Measurements from ENCODE around the gene E2F6. TPM values are rescaled to one million over a fixed set of nuclear protein-coding genes. Genes with fewer than 3 reads are reported as not detected.
A peak's percentile ranks its signal among the peaks of the same experiment; 100 is the strongest.

E2F6 gene
- total and polyA plus RNA-seq, 2 of the 13 experiments (the other 11 are each of a cell fraction or from before 2014, with no cell fraction given), result 27.3 to 36.0 TPM

DNA sequence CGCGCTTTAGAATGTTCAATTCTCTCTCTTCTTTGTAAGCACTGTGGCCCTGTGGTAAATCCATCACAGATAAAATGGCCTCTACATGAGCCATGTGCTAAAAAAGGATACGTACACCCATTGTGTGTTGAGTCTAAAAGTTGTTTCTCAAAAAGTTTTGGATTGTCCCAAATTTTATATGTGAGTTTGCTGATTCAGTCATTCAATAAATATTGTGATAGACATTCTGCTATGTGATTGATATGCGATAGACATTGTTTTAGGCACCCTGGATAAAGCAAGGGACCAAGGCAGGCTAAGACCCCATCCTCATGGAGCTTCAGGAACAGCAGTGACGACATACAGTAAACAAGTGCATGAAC is 53.5 kb downstream of the E2F6 start (continued):
- no peak for TF ChIP-seq ZNF468 (CRISPR knock-in tag; IDR thresholded peaks at IDR 0.05)

- 46% methylated on average over 11 of the region's 11 CpGs for WGBS (ENCODE audit: low lambda C conversion rate)
- in situ Hi-C loops (cut with HindIII; ENCODE audit: extremely low pct_ligation_motif_present, low pct_unique_long_range_greater_than_20kb), result loop anchor here (5.0 kb wide), 1 partner anchor 70 kb away; the partner anchor contains the start of gene ROCK2
- no peaks in the 10 kb centered on the region for H3K27me3 ChIP-seq (ENCODE audit: control insufficient read depth in 1 of 2, insufficient read depth in 2 of 2, low read length in 2 of 2)
- H3K79me2 ChIP-seq (ENCODE audit: insufficient read depth, low read length), result no peaks in the 10 kb centered on the region
- peaks cover 33% of the 10 kb centered on the region for H3K4me1 ChIP-seq (ENCODE audit: insufficient read depth, low read length)
- BruUV-seq (replicated peaks), result no TSS peak
- H3K9me3 ChIP-seq (ENCODE audit: low read length), result no peaks in the 10 kb centered on the region
- FAIRE-seq (peak; percentile 58), ATAC-seq (peak; percentile 78), DNase-seq (ENCODE audit: low spot score) (peak; percentile 65)
- no peaks in the 10 kb centered on the region for H3K36me3 ChIP-seq (replicated peaks in 1 of 2; ENCODE audit: control insufficient read depth in 1 of 2, insufficient read depth in 2 of 2, low read length in 2 of 2)
- H2AFZ ChIP-seq (ENCODE audit: low read length), result no peak overlapping the region
- H3K4me2 ChIP-seq (ENCODE audit: low read depth, low read length), result peak overlapping the region; percentile 58
- ChIA-PET CTCF (ENCODE audit: low intra/inter-chr PET ratio, low total read pairs) (interaction anchor here (0.8 to 1.3 kb wide), 2 partner anchors 177 to 279 kb away, joined by 3 read pairs; a partner anchor contains a TSS), POLR2A (interaction anchor here (0.9 to 2.7 kb wide), 7 partner anchors 10 to 279 kb away, joined by 3 to 39 read pairs (median 6); partner anchors contain the start of gene ROCK2)
- no peaks in the 10 kb centered on the region for H4K20me1 ChIP-seq (ENCODE audit: insufficient read depth, low read length)
- no peak overlapping the region for H3K27ac ChIP-seq (ENCODE audit: extremely low read length, insufficient read depth, low read length)
- intact Hi-C loops (cut with micrococcal nuclease; ENCODE audit: unreplicated experiment), result loop anchor here (1.0 to 5.0 kb wide), 4 partner anchors 35 to 279 kb away; a partner anchor contains a TSS
- H3K4me3 ChIP-seq (replicated peaks in 1 of 3; ENCODE audit: insufficient read depth in 1 of 3, low read depth in 2 of 3, low read length in 3 of 3), result no peak overlapping the region; a peak in 1 of 6 replicates
- no peak overlapping the region for H3K9ac ChIP-seq (ENCODE audit: insufficient read depth, low read depth, low read length)
- no peak for TF ChIP-seq NRL (CRISPR knock-in tag; IDR thresholded peaks at IDR 0.05; ENCODE audit: borderline replicate concordance)
- no peak for TF ChIP-seq ZFP41 (CRISPR knock-in tag; IDR thresholded peaks at IDR 0.05; ENCODE audit: borderline replicate concordance)
- no peak for TF ChIP-seq MEF2D (CRISPR knock-in tag; IDR thresholded peaks at IDR 0.05)
- peak; percentile 62 for TF ChIP-seq XRCC5 (optimal IDR thresholded peaks at IDR 0.05; ENCODE audit: low read length)
- TF ChIP-seq ZSCAN29 (CRISPR knock-in tag; conservative IDR thresholded peaks at IDR 0.05), result no peak
- TF ChIP-seq NCOR1 (IDR thresholded peaks at IDR 0.05; ENCODE audit: borderline replicate concordance, low read length), result no peak
- no peak for TF ChIP-seq CREB1 (IDR thresholded peaks at IDR 0.05)
- no peak for TF ChIP-seq CREB1 (CRISPR knock-in tag; IDR thresholded peaks at IDR 0.05)
- no peak for TF ChIP-seq ZNF782 (CRISPR knock-in tag; IDR thresholded peaks at IDR 0.05; ENCODE audit: borderline replicate concordance)
- TF ChIP-seq HNF4G (IDR thresholded peaks at IDR 0.05; ENCODE audit: borderline replicate concordance, low read depth, low read length), result no peak
- TF ChIP-seq HNF4G (CRISPR knock-in tag; IDR thresholded peaks at IDR 0.05; ENCODE audit: borderline replicate concordance, low read depth), result no peak
- TF ChIP-seq GPBP1L1 (CRISPR knock-in tag; IDR thresholded peaks at IDR 0.05), result no peak
- no peak for TF ChIP-seq HMGA1 (CRISPR knock-in tag; conservative IDR thresholded peaks at IDR 0.05)
- TF ChIP-seq HNRNPL (IDR thresholded peaks at IDR 0.05; ENCODE audit: low read depth, low read length), result no peak
- TF ChIP-seq ZKSCAN5 (CRISPR knock-in tag; IDR thresholded peaks at IDR 0.05), result no peak
- TF ChIP-seq HDAC1 (CRISPR knock-in tag; IDR thresholded peaks at IDR 0.05), result no peak
- TF ChIP-seq, protein P1, sequence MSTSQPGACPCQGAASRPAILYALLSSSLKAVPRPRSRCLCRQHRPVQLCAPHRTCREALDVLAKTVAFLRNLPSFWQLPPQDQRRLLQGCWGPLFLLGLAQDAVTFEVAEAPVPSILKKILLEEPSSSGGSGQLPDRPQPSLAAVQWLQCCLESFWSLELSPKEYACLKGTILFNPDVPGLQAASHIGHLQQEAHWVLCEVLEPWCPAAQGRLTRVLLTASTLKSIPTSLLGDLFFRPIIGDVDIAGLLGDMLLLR (CRISPR knock-in tag; IDR thresholded peaks at IDR 0.05), result no peak
- TF ChIP-seq, protein P2, sequence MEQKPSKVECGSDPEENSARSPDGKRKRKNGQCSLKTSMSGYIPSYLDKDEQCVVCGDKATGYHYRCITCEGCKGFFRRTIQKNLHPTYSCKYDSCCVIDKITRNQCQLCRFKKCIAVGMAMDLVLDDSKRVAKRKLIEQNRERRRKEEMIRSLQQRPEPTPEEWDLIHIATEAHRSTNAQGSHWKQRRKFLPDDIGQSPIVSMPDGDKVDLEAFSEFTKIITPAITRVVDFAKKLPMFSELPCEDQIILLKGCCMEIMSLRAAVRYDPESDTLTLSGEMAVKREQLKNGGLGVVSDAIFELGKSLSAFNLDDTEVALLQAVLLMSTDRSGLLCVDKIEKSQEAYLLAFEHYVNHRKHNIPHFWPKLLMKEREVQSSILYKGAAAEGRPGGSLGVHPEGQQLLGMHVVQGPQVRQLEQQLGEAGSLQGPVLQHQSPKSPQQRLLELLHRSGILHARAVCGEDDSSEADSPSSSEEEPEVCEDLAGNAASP (CRISPR knock-in tag; IDR thresholded peaks at IDR 0.05; ENCODE audit: borderline replicate concordance), result peak; percentile 40; the same call in 1 of the 2 replicates
- TF ChIP-seq ZSCAN31 (CRISPR knock-in tag; IDR thresholded peaks at IDR 0.05; ENCODE audit: low read depth), result no peak
- no peak for TF ChIP-seq SPEN (CRISPR knock-in tag; IDR thresholded peaks at IDR 0.05; ENCODE audit: low read depth)
Observed at GRCh38 chr2:11411768-11412448, 54.1 kb downstream of the E2F6 start.

Measured in HepG2 (cell line).